Uterus (tissue), 4 donors: Measurements from ENCODE around the gene LAMTOR1. TPM values are rescaled to one million over a fixed set of nuclear protein-coding genes. Genes with fewer than 3 reads are reported as not detected.

Experiments
- DNase-seq, 2 donors: peaks; one replicate each; pipeline ENCODE4 v3.0.0-alpha.2; 2019 to 2020
- H3K27ac ChIP-seq, 2 donors: fragments of 200-600 bp; sonication (generic); 1 replicate in 1 of 2; 2 replicates in 1 of 2; pipeline ENCODE4 v1.5.1; 2016 to 2018
- H3K27me3 ChIP-seq, 2 donors: fragments of 200-600 bp; sonication (generic); one replicate each; pipeline ENCODE4 v1.5.1; 2018 to 2019; ENCODE audit warnings: control low read depth in 1 of 2
- H3K36me3 ChIP-seq, 2 donors: fragments of 200-600 bp; sonication (generic); one replicate each; pipeline ENCODE4 v1.5.1; 2019; ENCODE audit warnings: control low read depth in 1 of 2
- H3K4me1 ChIP-seq, 2 donors: fragments of 200-600 bp; sonication (generic); one replicate each; pipeline ENCODE4 v1.5.1; 2018 to 2019; ENCODE audit warnings: control low read depth in 1 of 2
- H3K4me3 ChIP-seq, 2 donors: fragments of 200-600 bp; sonication (generic); 1 replicate in 1 of 2; 2 replicates in 1 of 2; pipeline ENCODE4 v1.5.1; 2018 to 2019; ENCODE audit warnings: mild to moderate bottlenecking in 1 of 2
- H3K9me3 ChIP-seq, 2 donors: fragments of 200-600 bp; sonication (generic); one replicate each; pipeline ENCODE4 v1.5.1; 2019; ENCODE audit warnings: control low read depth in 1 of 2
- CTCF ChIP-seq, 4 experiments: fragments of 200-600 bp in 2 of 4; fragments of 450-650 bp in 2 of 4; sonication (generic) in 2 of 4; IDR thresholded peaks; one replicate each; pipeline ENCODE4 v1.5.1; 2016 to 2019; ENCODE audit warnings: antibody characterized with exemption in 4 of 4, mild to moderate bottlenecking in 2 of 4, moderate library complexity in 1 of 4
- POLR2A ChIP-seq, 2 donors: fragments of 450-650 bp; IDR thresholded peaks; one replicate each; pipeline ENCODE4 v1.6.1; 2016; ENCODE audit warnings: antibody characterized with exemption in 2 of 2, mild to moderate bottlenecking in 1 of 2, moderate library complexity in 1 of 2
- intact Hi-C: fragments of 100-400 bp; cut with DNase I; formaldehyde crosslinking; loops from one replicate; pipeline ENCODE4 v1.15.1; 2023; ENCODE audit warnings: low total_unique reads
- total RNA-seq, 4 donors: library from RNA; depleted of rRNA in 3 of 4; stranded (reverse); fragments of >200 nt in 3 of 4; gene quantifications; one replicate each; pipeline versions ENCODE4 v1.1.0 to v1.2.4, GENCODE V29; 2014 to 2023
- donor health status: DM: yes; HTN: yes; CAD: no.

LAMTOR1 gene
- total RNA-seq, 4 donors from 2014 or later: 46.0 to 115 (median 91.5) TPM

DNA sequence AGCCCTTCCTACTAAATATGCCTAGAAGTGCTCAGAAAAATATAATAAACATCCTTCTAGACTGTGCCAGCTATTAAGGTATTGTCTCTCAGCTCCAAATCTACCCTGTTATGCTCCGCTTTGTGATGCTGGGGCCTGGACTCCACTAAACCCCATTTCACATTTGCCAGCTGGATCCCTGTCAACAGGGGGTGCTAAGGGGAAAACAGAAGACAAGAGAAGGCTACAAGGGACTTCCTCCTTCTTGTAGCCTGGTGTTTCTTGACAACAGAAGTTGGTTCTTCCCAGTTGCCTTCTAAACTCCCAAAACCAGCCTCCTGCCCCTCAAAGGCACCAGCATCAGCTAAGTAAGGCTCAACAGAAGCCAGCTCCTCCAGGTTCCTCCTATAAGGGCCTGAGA is 28.0 kb downstream of the LAMTOR1 start:
- H3K27me3 ChIP-seq: no peaks in the 10 kb centered on the region
- no peak for DNase-seq
- no peak overlapping the region for H3K27ac ChIP-seq
- peaks cover 0 to 4% of the 10 kb centered on the region in 2 donors for H3K4me1 ChIP-seq
- H3K4me3 ChIP-seq: no peak overlapping the region
- no peaks in the 10 kb centered on the region for H3K9me3 ChIP-seq
- no peaks in the 10 kb centered on the region for H3K36me3 ChIP-seq
- intact Hi-C loops: loop anchor here (5.0 kb wide), 1 partner anchor 33 kb away; no protein-coding TSS in a partner anchor
- TF ChIP-seq POLR2A (IDR thresholded peaks at IDR 0.05) (no peak), CTCF (IDR thresholded peaks at IDR 0.05) (no peak)

DNA sequence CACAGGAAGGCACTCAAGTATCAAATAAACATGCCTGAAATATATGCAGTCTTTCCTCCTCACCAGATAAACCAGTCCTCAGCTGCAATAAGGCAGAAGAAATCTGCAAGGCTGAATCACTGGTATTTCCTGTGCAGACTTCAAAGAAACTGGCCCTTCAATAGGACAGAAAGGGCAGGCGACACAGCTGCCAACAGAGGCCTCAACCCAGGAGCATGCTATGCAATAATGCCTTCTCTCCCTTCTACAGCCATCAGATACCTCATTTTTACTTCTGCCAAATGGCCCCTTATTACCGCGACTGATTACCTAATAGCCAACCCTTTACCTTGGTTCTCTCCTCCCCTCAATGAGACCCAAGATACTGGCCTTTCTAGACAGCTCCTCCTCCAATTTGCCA is 30.7 kb downstream of the LAMTOR1 start:
- intact Hi-C loops: no loop called here
- peaks cover 0 to 15% of the 10 kb centered on the region in 2 donors for H3K4me1 ChIP-seq
- no peak for DNase-seq

GRCh38 chr11:72070491-72070890 is 32.6 kb downstream of the LAMTOR1 start:
- no peak for DNase-seq
- H3K36me3 ChIP-seq: no peaks in the 10 kb centered on the region
- no peak for TF ChIP-seq POLR2A (IDR thresholded peaks at IDR 0.05)
- no peak overlapping the region for H3K4me3 ChIP-seq
- H3K27ac ChIP-seq: peak overlapping the region; percentile 80 to 82
- H3K4me1 ChIP-seq: peaks cover 0 to 15% of the 10 kb centered on the region in 2 donors
- H3K9me3 ChIP-seq: no peaks in the 10 kb centered on the region
- H3K27me3 ChIP-seq: no peaks in the 10 kb centered on the region
- intact Hi-C loops: no loop called here

More for the DNA sequence above, 30.7 kb downstream of the LAMTOR1 start:
- H3K27ac ChIP-seq: peak overlapping the region; percentile 25 to 82
- no peaks in the 10 kb centered on the region for H3K9me3 ChIP-seq
- TF ChIP-seq POLR2A (IDR thresholded peaks at IDR 0.05) (no peak), CTCF (IDR thresholded peaks at IDR 0.05) (no peak)
- H3K4me3 ChIP-seq: no peak overlapping the region
- no peaks in the 10 kb centered on the region for H3K27me3 ChIP-seq
- no peaks in the 10 kb centered on the region for H3K36me3 ChIP-seq

DNA sequence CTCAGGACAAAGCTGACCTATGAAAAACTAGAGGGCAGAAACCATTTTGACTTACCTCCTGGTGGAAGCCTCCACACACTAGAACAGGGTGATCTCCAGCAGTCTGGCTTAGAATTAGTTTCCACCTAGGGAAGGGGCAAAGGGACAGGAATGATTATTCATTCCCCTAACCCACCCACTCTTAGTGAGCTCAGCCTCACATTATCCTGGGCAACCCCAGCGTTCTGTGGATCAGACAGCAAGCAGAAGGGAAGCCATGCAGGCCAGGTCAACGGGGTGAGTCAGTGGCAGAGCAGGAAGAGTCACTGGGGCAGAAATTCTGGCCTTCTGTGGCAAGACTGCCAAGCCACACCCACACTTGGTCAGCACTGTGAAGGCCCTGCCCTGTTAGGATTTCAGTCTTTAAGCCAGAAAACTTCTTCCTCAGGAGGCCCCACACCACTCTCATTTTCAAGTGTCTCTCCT is 33.3 kb downstream of the LAMTOR1 start:
- Histone ChIP-seq H3K4me1 (peaks cover 0 to 15% of the 10 kb centered on the region in 2 donors), H3K27me3 (no peaks in the 10 kb centered on the region), H3K36me3 (no peaks in the 10 kb centered on the region), H3K9me3 (no peaks in the 10 kb centered on the region), H3K27ac (peak overlapping the region; percentile 80 to 82), H3K4me3 (no peak overlapping the region)
- intact Hi-C loops: no loop called here
- peak in 1 of 2 donors; percentile 18 for TF ChIP-seq POLR2A (IDR thresholded peaks at IDR 0.05)
- TF ChIP-seq CTCF (IDR thresholded peaks at IDR 0.05): no peak
- DNase-seq: peak; percentile 80 to 86

GRCh38 chr11:72069200-72069599 is 33.9 kb downstream of the LAMTOR1 start:
- Histone ChIP-seq H3K27me3 (no peaks in the 10 kb centered on the region), H3K4me3 (no peak overlapping the region), H3K4me1 (peaks cover 0 to 15% of the 10 kb centered on the region in 2 donors), H3K9me3 (no peaks in the 10 kb centered on the region), H3K36me3 (no peaks in the 10 kb centered on the region), H3K27ac (peak overlapping the region; percentile 80 to 82)
- no peak for DNase-seq
- TF ChIP-seq POLR2A (IDR thresholded peaks at IDR 0.05) (no peak), CTCF (IDR thresholded peaks at IDR 0.05) (no peak)
- intact Hi-C loops: no loop called here

- no peaks in the 10 kb centered on the region for H3K36me3 ChIP-seq
- no peaks in the 10 kb centered on the region for H3K27me3 ChIP-seq
- H3K27ac ChIP-seq: peak overlapping the region; percentile 80 to 82
Measured at GRCh38 chr11:72067676-72068075, 35.4 kb downstream of the LAMTOR1 start.

More at GRCh38 chr11:72067676-72068075, 35.4 kb downstream of the LAMTOR1 start:
- TF ChIP-seq POLR2A (IDR thresholded peaks at IDR 0.05) (no peak), CTCF (IDR thresholded peaks at IDR 0.05) (no peak)
- Histone ChIP-seq H3K9me3 (no peaks in the 10 kb centered on the region), H3K4me1 (peaks cover 0 to 15% of the 10 kb centered on the region in 2 donors), H3K4me3 (no peak overlapping the region)
- no peak for DNase-seq
- intact Hi-C loops: no loop called here
